PFSK-1 (cell line): ENCODE measurements around the gene IRF1.

Experiments
- FOXP2 ChIP-seq: optimal IDR thresholded peaks from 2 replicates; pipeline ENCODE3; 2011; ENCODE audit warnings: borderline replicate concordance, control low read depth, inconsistent platforms; ENCODE audit not compliant: insufficient read depth; ENCODE audit errors: extremely low read length, extremely low read depth
- POLR2AphosphoS5 ChIP-seq: IDR thresholded peaks from 2 replicates; pipeline ENCODE4 v1.6.1; 2012; ENCODE audit warnings: low read depth, mild to moderate bottlenecking, control low read depth, low read length, moderate library complexity
- SIN3A ChIP-seq: IDR thresholded peaks from 2 replicates; pipeline ENCODE4 v1.6.1; 2012; ENCODE audit warnings: mild to moderate bottlenecking, low read length, moderate library complexity, borderline replicate concordance; ENCODE audit not compliant: insufficient read depth
- TAF1 ChIP-seq: IDR thresholded peaks from 2 replicates; pipeline ENCODE4 v1.6.1; 2012; ENCODE audit warnings: low read length, control low read depth, borderline replicate concordance; ENCODE audit not compliant: insufficient read depth
- TF ChIP-seq, protein P1 (sequence below), 2 experiments: IDR thresholded peaks; 2 replicates each; pipeline versions ENCODE4 v1.6.1 to v1.8.0; 2011 to 2012; ENCODE audit warnings: low read depth in 2 of 2, low read length in 2 of 2, control low read depth in 1 of 2, inconsistent platforms in 1 of 2, mild to moderate bottlenecking in 1 of 2, moderate library complexity in 1 of 2; ENCODE audit not compliant: insufficient read depth in 1 of 2

Gene IRF1

DNA sequence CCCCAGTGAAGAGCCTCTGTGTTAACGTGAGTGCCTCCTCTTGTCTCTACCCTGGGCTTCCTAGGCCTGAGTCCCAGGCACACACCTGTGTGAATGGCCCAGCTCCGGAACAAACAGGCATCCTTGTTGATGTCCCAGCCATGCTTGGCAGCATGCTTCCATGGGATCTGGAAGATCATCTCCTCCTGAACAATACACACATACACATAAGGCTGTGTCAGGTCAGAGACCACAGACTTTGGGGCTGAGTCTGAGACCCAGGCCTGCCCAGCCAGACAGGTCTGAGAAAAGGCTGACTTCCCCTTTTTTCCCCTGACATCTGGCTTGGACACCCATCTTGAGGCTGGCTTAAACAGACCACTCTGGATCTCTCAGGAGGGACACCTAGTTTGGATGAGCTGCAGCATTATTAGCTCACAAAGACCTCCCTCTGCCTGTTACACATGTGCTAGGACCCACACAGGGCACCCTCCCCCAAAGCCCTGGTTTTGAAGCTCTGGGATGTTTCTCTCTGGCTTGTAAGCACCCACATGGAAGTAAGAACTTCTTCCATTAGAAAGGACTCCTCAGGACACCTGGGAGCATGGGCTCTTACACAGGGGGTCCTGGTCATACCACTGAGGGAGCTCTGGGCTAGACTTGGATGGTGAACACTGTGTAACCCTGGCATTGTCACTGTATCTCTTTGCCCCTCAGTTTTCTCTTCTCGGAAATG, 2.6 kb downstream of the IRF1 start:
- no peak for TF ChIP-seq FOXP2
- no peak for TF ChIP-seq TAF1
- TF ChIP-seq, protein P1, sequence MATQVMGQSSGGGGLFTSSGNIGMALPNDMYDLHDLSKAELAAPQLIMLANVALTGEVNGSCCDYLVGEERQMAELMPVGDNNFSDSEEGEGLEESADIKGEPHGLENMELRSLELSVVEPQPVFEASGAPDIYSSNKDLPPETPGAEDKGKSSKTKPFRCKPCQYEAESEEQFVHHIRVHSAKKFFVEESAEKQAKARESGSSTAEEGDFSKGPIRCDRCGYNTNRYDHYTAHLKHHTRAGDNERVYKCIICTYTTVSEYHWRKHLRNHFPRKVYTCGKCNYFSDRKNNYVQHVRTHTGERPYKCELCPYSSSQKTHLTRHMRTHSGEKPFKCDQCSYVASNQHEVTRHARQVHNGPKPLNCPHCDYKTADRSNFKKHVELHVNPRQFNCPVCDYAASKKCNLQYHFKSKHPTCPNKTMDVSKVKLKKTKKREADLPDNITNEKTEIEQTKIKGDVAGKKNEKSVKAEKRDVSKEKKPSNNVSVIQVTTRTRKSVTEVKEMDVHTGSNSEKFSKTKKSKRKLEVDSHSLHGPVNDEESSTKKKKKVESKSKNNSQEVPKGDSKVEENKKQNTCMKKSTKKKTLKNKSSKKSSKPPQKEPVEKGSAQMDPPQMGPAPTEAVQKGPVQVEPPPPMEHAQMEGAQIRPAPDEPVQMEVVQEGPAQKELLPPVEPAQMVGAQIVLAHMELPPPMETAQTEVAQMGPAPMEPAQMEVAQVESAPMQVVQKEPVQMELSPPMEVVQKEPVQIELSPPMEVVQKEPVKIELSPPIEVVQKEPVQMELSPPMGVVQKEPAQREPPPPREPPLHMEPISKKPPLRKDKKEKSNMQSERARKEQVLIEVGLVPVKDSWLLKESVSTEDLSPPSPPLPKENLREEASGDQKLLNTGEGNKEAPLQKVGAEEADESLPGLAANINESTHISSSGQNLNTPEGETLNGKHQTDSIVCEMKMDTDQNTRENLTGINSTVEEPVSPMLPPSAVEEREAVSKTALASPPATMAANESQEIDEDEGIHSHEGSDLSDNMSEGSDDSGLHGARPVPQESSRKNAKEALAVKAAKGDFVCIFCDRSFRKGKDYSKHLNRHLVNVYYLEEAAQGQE (IDR thresholded peaks at IDR 0.05; ENCODE audit: insufficient read depth in 1 of 2, low read depth in 2 of 2, low read length in 2 of 2), result no peak
- TF ChIP-seq SIN3A, result no peak
- no peak for TF ChIP-seq POLR2AphosphoS5

DNA sequence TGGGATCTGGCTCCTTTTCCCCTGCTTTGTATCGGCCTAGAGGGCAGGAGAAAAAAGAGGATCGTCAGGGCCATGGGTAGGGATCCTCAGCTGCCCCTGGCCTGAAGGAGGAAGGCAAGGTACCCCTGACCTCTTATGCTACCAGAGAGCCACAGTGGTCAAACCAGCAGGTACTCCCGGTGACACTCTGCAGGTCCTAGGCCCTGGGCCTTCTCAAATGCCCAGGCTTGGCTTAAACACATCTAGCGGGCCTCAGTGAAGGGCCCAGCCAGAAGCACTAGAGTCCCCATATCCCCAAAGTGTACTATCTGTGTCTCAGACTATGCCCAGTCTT, 3.5 kb downstream of the IRF1 start:
- TF ChIP-seq FOXP2, result no peak
- no peak for TF ChIP-seq SIN3A
- no peak for TF ChIP-seq TAF1
- TF ChIP-seq, protein P1 (IDR thresholded peaks at IDR 0.05; ENCODE audit: insufficient read depth in 1 of 2, low read depth in 2 of 2, low read length in 2 of 2), result no peak
- TF ChIP-seq POLR2AphosphoS5, result no peak

DNA sequence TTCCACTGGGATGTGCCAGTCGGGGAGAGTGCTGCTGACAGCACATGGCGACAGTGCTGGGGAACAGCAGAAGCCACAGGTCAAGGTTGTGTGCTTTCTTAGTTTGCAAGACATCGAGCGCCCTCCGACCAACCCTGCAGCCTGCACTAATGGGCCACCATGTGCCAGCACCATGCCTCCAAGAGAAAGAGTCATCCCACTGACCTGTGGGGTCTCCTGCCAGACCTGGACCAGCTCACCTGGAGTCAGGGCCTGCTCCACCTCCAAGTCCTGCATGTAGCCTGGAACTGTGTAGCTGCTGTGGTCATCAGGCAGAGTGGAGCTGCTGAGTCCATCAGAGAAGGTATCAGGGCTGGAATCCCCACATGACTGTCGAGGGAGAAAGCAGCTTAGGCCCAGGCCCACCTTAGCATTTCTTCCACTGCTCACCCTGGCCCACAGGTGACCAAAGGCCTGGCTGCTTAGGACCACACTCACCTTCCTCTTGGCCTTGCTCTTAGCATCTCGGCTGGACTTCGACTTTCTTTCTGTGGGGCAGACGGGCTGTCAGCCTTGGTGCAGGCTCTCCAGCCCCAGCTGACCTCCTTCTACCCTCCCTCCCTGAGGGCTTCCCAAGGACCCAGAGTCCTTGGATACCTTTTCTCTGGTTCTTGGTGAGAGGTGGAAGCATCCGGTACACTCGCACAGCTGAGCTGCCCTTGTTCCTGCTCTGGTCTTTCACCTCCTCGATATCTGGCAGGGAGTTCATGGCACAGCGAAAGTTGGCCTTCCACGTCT, 4.1 kb downstream of the IRF1 start:
- TF ChIP-seq TAF1 (no peak), POLR2AphosphoS5 (no peak), SIN3A (no peak)
- TF ChIP-seq, protein P1 (IDR thresholded peaks at IDR 0.05; ENCODE audit: insufficient read depth in 1 of 2, low read depth in 2 of 2, low read length in 2 of 2), result no peak

DNA sequence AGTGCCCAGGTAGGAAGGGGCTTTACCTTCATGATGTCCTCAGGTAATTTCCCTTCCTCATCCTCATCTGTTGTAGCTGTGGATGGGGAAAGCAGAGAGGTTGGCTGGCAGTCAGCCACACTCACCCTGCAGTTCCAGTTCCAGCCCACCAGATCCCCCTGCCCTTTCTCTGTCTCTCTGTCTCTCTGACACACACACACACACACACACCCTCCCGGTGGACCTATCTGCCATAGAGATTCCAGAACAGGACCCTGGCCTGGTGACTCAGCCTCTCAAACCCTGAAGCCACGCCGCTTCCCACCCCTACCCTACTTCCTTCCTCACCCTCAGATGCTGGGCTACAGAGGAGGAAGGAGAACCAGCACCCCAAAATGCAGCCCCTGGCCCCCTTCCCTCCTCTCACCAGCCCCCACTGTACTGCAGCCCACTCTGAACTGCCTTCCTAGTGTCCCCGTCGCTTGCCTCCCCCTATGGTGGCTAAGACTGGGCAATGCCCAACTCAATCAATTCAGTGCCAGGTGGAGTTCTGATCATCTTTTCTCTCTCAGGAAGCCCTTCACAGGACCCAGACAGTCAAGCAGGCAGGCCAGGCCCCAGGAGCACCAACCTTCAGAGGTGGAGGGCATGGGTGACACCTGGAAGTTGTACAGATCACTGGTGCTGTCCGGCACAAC, 4.8 kb downstream of the IRF1 start:
- TF ChIP-seq, protein P1 (IDR thresholded peaks at IDR 0.05; ENCODE audit: insufficient read depth in 1 of 2, low read depth in 2 of 2, low read length in 2 of 2), result no peak
- no peak for TF ChIP-seq SIN3A
- TF ChIP-seq FOXP2, result no peak
- no peak for TF ChIP-seq POLR2AphosphoS5
- TF ChIP-seq TAF1, result no peak
